Adrenal gland (tissue), 5 donors: ENCODE results near the gene RSRC1.
"Not testable (repeated sequence)": the region's sequence is repeated elsewhere in the genome, so short reads cannot be mapped to it uniquely, and the experiment has no call there.

Experiments
- POLR2A ChIP-seq, 2 donors: fragments of 450-650 bp; IDR thresholded peaks; one replicate each; pipeline ENCODE4 v1.6.1; 2017; ENCODE audit warnings: antibody characterized with exemption in 2 of 2, mild to moderate bottlenecking in 2 of 2, moderate library complexity in 1 of 2
- TF ChIP-seq, protein P1 (sequence below), 6 experiments: fragments of 450-650 bp in 4 of 6; fragments of 200-600 bp in 2 of 6; sonication (generic) in 1 of 6; IDR thresholded peaks; 1 replicate in 5 of 6; 2 replicates in 1 of 6; pipeline versions ENCODE4 v1.5.1 to v1.8.0; 2016 to 2021; ENCODE audit warnings: antibody characterized with exemption in 6 of 6, mild to moderate bottlenecking in 2 of 6, moderate library complexity in 1 of 6
- donor health status: DM: no; HTN: no; CAD: no.

DNA sequence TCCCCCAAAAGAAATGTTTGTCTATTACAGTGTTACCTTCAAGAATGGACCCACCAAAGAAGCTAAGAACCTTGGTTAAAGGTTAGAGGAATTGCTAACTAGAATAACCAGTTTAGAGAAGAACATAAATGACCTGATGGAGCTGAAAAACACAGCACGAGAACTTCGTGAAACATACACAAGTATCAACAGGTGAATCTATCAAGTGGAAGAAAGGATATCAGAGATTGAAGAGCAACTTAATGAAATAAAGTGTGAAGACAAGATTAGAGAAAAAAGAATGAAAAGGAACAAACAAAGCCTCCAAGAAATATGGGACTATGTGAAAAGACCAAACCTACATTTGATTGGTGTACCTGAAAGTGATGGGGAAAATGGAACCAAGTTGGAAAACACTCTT lies 44.3 kb upstream of the RSRC1 start:
- TF ChIP-seq, protein P1, sequence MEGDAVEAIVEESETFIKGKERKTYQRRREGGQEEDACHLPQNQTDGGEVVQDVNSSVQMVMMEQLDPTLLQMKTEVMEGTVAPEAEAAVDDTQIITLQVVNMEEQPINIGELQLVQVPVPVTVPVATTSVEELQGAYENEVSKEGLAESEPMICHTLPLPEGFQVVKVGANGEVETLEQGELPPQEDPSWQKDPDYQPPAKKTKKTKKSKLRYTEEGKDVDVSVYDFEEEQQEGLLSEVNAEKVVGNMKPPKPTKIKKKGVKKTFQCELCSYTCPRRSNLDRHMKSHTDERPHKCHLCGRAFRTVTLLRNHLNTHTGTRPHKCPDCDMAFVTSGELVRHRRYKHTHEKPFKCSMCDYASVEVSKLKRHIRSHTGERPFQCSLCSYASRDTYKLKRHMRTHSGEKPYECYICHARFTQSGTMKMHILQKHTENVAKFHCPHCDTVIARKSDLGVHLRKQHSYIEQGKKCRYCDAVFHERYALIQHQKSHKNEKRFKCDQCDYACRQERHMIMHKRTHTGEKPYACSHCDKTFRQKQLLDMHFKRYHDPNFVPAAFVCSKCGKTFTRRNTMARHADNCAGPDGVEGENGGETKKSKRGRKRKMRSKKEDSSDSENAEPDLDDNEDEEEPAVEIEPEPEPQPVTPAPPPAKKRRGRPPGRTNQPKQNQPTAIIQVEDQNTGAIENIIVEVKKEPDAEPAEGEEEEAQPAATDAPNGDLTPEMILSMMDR (IDR thresholded peaks at IDR 0.05): not testable (repeated sequence)
- not testable (repeated sequence) for TF ChIP-seq POLR2A (IDR thresholded peaks at IDR 0.05)
